Omental fat pad (tissue), 4 donors: ENCODE data around the gene TIAM2. TPM values are rescaled to one million over a fixed set of nuclear protein-coding genes. Genes with fewer than 3 reads are reported as not detected.

Source experiments
- ATAC-seq: fragments of 150-250 bp; one replicate; pipeline ENCODE4 v1.9.1; 2016; ENCODE audit warnings: mild to moderate bottlenecking, moderate library complexity; ENCODE audit not compliant: low FRiP score
- DNase-seq: peaks from one replicate; pipeline ENCODE4 v3.0.0-alpha.2; 2019; ENCODE audit warnings: low spot score
- total RNA-seq, 4 donors: library from RNA; depleted of rRNA; stranded (reverse); fragments of >200 nt; gene quantifications; one replicate each; pipeline ENCODE4 v1.1.0, GENCODE V29; 2016
- TF ChIP-seq, protein P1 (sequence below), 3 donors: fragments of 450-650 bp; IDR thresholded peaks; one replicate each; pipeline ENCODE4 v1.5.1; 2016 to 2017; ENCODE audit warnings: antibody characterized with exemption in 3 of 3, mild to moderate bottlenecking in 3 of 3, moderate library complexity in 2 of 3

Gene TIAM2
- total RNA-seq, 4 donors from 2014 or later: 4.8 to 10.6 (median 6.4) TPM

DNA sequence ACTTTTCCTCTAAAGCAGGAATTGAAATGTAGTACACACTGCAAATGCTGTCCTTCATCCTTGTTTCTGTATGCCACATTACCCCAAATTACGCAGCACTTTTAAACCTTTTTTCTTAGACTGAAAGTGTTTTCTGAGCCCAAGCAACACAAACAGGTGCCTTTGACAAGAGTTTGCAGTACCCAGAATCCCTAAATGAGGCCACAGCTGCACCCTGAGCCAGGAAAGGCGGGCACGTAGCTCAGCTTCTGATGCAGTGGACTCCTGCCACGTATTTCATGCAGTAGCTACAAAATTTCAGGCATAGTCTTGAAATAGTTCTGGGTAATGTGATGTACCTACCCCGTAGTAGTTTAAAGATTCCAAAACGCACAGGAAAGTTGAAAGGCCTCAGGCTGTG is 237.7 kb downstream of the TIAM2 start:
- TF ChIP-seq, protein P1, sequence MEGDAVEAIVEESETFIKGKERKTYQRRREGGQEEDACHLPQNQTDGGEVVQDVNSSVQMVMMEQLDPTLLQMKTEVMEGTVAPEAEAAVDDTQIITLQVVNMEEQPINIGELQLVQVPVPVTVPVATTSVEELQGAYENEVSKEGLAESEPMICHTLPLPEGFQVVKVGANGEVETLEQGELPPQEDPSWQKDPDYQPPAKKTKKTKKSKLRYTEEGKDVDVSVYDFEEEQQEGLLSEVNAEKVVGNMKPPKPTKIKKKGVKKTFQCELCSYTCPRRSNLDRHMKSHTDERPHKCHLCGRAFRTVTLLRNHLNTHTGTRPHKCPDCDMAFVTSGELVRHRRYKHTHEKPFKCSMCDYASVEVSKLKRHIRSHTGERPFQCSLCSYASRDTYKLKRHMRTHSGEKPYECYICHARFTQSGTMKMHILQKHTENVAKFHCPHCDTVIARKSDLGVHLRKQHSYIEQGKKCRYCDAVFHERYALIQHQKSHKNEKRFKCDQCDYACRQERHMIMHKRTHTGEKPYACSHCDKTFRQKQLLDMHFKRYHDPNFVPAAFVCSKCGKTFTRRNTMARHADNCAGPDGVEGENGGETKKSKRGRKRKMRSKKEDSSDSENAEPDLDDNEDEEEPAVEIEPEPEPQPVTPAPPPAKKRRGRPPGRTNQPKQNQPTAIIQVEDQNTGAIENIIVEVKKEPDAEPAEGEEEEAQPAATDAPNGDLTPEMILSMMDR (IDR thresholded peaks at IDR 0.05): no peak
- no peak for DNase-seq
- ATAC-seq: no peak

DNA sequence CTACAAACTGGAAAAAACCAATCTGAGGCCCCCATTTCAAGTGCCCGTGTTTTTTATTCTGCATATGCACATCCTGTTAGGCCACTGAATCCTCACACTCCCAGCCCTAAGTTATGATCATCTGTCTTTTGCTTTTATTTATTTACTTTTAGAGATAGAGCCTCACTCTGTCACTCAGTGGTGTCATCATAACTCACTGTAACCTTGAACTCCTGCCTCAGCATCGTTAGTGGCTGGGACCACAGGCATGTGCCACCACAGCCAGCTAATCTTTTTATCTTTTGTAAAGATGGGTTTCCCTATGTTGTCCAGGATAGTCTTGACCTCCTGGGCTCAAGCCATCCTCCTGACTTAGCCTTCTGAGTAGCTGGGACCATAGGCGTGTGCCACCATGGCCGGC is 239.1 kb downstream of the TIAM2 start:
- TF ChIP-seq, protein P1 (IDR thresholded peaks at IDR 0.05): no peak
- ATAC-seq (no peak), DNase-seq (no peak)

DNA sequence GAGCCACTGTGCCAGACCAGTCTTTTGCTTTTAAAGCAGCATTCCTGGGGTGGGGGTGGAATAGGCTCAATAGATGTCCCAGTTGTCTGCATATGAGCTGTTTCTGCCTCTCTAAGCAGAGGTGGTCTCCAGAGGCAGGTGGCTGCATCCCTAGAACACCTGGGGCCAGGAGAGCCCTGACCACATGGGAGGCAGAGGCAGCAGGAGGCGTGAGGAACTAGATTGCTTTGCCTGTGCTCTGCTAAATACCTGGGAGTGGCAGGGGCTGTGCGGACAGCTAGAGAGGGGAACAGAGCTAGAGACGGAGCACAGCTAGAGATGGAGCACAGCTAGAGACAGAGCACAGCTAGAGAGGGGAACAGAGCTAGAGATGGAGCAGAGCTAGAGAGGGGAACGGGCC is 239.6 kb downstream of the TIAM2 start:
- TF ChIP-seq, protein P1 (IDR thresholded peaks at IDR 0.05): no peak
- ATAC-seq: no peak
- DNase-seq: no peak

DNA sequence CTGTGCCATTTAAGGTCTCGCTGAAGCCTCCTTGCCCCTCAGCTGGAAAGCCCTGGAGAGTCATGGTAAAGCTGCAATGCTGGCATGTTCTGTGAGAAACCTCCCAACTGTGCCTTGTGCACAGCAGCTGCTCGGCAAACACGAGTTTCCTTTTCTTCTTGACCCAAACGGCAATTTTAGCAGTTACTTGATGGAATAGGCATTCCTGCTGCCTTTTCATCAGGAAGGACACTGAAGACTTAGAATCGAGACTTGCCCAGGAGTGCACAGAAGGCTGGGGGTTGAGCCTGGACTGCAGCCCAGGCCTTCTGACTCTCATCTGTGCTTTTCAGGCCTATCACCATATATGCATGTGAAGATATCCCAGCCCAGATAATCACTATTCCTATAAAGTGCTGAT is 240.0 kb downstream of the TIAM2 start:
- ATAC-seq: no peak

DNA sequence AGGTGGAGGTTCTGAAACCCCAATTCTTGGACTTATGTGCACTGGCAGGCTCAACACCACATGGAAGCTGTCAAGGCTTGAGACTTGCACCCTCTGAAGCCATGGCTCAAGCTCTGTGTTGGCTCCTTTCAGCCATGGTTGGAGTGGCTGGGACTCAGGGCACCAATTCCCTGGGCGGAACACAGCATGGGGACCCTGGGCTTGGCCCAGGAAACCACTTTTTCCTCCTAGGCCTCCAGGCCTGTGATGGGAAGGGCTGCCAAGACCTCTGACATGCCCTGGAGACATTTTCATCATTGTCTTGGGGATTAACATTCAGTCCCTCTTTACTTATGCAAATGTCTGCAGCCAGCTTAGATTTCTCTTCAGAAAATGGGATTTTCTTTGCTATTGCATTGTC is 242.5 kb downstream of the TIAM2 start:
- TF ChIP-seq, protein P1 (IDR thresholded peaks at IDR 0.05): no peak
- no peak for ATAC-seq
- DNase-seq: no peak

More for the DNA sequence above, 240.0 kb downstream of the TIAM2 start:
- no peak for DNase-seq
- TF ChIP-seq, protein P1 (IDR thresholded peaks at IDR 0.05): no peak

DNA sequence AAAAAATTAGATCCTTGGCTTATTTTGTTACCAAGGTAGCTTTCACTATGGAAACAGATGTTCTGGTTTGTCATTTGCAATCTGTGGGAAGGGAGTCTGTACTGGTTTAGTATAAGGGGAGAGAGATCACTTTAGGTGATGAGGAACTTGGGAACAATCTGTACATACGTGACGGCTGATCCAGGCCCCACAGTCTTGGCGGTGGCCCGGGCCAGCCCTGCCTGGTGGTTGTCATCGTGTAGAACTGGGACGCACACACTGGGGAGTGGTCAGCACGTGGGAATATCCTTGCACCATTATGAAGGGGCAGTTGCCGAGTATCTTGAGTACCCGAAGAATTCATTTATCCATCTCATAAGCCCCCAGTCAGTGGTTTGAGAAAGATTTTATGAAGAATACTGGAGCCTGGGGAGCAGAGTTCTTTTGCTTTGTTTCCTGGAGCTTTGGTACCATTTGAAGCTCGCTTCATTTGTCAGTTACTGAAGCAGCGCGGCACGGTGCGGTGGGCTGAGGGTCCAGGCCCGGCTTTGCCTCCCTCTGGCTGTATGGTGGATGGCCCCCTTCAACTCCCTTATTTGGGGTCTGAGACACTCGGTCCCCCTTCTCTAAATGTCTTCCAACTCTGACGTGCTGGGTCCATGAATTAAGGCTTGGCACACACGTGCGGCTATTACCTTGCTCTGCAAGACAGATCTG is 245.9 kb downstream of the TIAM2 start:
- TF ChIP-seq, protein P1 (IDR thresholded peaks at IDR 0.05): no peak
- ATAC-seq (no peak), DNase-seq (no peak)

DNA sequence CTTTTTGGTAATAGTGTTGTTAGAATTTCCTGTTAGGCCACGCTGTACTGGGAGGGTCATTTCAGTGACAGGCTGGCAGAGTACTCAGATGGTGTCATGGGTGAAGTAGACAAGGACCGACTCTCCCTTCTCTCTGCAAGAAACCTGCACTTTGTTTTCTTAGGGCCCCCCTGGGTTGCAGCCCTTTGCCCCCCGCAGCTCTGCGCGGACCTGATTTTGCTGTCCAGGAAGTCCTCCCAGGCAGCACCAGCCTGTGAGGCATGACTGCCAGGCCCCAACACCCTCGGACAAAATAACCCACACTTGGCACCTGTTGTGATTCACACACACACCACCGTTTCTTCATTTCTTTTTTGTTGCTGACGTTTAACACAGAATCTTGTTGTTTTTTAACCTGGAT is 246.9 kb downstream of the TIAM2 start:
- no peak for ATAC-seq
- TF ChIP-seq, protein P1 (IDR thresholded peaks at IDR 0.05): no peak
- DNase-seq: no peak
